Subcutaneous abdominal adipose tissue (tissue), 5 donors: Measurements from ENCODE around the gene LEF1.

Source experiments
- H3K27ac ChIP-seq: one replicate; pipeline ENCODE4 v1.7.0; 2013; ENCODE audit warnings: low read depth, mild to moderate bottlenecking, inconsistent platforms, low read length, moderate library complexity
- H3K27me3 ChIP-seq, 5 donors: one replicate each; pipeline ENCODE4 v1.7.0; 2013; ENCODE audit warnings: low read length in 5 of 5, inconsistent platforms in 1 of 5; ENCODE audit not compliant: control insufficient read depth in 5 of 5, insufficient read depth in 4 of 5
- H3K36me3 ChIP-seq, 5 donors: one replicate each; pipeline ENCODE4 v1.7.0; 2013; ENCODE audit warnings: low read length in 5 of 5; ENCODE audit not compliant: control insufficient read depth in 5 of 5, insufficient read depth in 5 of 5
- H3K4me1 ChIP-seq, 5 donors: one replicate each; pipeline ENCODE4 v1.7.0; 2013; ENCODE audit warnings: low read length in 5 of 5, mild to moderate bottlenecking in 3 of 5, moderate library complexity in 1 of 5; ENCODE audit not compliant: control insufficient read depth in 5 of 5, insufficient read depth in 5 of 5
- H3K4me3 ChIP-seq, 5 donors: one replicate each; pipeline ENCODE4 v1.7.0; 2013; ENCODE audit warnings: low read length in 5 of 5, low read depth in 1 of 5
- H3K9ac ChIP-seq, 5 donors: one replicate each; pipeline ENCODE4 v1.7.0; 2013; ENCODE audit warnings: low read length in 5 of 5, mild to moderate bottlenecking in 4 of 5, moderate library complexity in 3 of 5
- H3K9me3 ChIP-seq, 5 donors: one replicate each; pipeline ENCODE4 v1.7.0; 2013; ENCODE audit warnings: low read length in 5 of 5; ENCODE audit not compliant: control insufficient read depth in 5 of 5
- donor health status: healthy.
- donor health status: healthy.
- donor health status: healthy.
- donor health status: healthy.
- donor health status: healthy.

Gene LEF1

DNA sequence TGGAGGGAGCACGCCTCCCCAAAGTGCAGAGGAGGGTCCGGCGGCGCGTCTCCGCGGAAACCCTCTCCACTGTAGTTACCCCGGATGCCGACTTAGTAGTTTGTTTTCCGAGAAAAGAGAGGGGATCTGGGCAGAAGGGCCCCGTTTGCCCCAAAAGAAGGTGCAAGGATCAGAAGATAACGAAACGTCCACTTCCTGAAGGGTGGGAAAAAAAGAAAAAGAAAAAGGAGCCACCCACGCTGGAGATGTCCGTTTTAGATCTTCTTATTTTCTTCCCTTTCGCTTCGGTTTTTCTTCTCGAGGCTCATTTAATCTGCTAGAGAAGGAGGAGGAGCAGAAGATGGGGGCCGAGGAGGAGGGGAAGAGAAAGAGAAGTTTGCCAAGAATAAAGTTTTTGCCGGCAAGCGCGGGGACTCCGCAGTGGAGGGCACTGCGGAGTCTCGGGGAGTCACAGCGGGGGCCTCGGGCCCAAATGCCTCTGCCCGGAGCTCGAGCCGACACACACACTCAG lies 517 bp downstream of the LEF1 start:
- Histone ChIP-seq H3K9me3 (no peaks in the 10 kb centered on the region), H3K4me3 (peak overlapping the region; percentile 65 to 76 (median 73)), H3K27me3 (peaks cover 45 to 77% (median 59%) of the 10 kb centered on the region in 5 donors), H3K9ac (no peak overlapping the region), H3K4me1 (peaks cover 0 to 51% (median 46%) of the 10 kb centered on the region in 5 donors), H3K36me3 (no peaks in the 10 kb centered on the region), H3K27ac (no peak overlapping the region)

- Histone ChIP-seq H3K27me3 (peaks cover 46 to 65% (median 55%) of the 10 kb centered on the region in 5 donors), H3K4me3 (peak overlapping the region; percentile 64 to 76 (median 70)), H3K9me3 (no peaks in the 10 kb centered on the region), H3K4me1 (peaks cover 0 to 36% (median 32%) of the 10 kb centered on the region in 5 donors), H3K27ac (no peak overlapping the region), H3K36me3 (no peaks in the 10 kb centered on the region), H3K9ac (no peak overlapping the region)
Observed at GRCh38 chr4:108166441-108167315, 2.1 kb downstream of the LEF1 start.

GRCh38 chr4:108166038-108166437 lies 2.7 kb downstream of the LEF1 start:
- Histone ChIP-seq H3K27ac (no peak overlapping the region), H3K9me3 (no peaks in the 10 kb centered on the region), H3K36me3 (no peaks in the 10 kb centered on the region), H3K9ac (no peak overlapping the region), H3K4me3 (peak overlapping the region in 2 of 5 donors; percentile 19 to 65), H3K4me1 (peaks cover 0 to 31% (median 29%) of the 10 kb centered on the region in 5 donors), H3K27me3 (peaks cover 39 to 59% (median 48%) of the 10 kb centered on the region in 5 donors)

DNA sequence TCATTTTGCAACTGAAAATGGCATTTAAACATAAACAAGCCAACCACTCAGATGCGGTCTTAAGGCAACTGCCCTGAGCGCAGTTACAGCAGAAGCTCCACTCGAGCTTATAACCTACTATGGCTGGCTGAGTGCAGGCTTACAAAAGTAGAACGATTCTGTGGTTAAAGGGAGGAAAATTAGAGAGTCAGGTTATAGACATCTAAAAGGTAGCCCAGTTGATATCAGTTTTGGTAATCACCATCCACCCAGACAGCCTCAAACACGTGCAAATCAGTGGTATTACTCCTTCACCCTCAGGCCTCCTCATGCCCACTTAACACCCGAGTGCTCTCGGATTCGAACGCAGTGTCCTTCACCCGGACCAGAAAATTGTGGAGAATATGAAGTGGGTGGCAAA lies 3.1 kb downstream of the LEF1 start:
- Histone ChIP-seq H3K27ac (no peak overlapping the region), H3K36me3 (no peaks in the 10 kb centered on the region), H3K9ac (no peak overlapping the region), H3K27me3 (peaks cover 38 to 59% (median 47%) of the 10 kb centered on the region in 5 donors), H3K9me3 (no peaks in the 10 kb centered on the region), H3K4me1 (peaks cover 0 to 31% (median 29%) of the 10 kb centered on the region in 5 donors), H3K4me3 (no peak overlapping the region)

DNA sequence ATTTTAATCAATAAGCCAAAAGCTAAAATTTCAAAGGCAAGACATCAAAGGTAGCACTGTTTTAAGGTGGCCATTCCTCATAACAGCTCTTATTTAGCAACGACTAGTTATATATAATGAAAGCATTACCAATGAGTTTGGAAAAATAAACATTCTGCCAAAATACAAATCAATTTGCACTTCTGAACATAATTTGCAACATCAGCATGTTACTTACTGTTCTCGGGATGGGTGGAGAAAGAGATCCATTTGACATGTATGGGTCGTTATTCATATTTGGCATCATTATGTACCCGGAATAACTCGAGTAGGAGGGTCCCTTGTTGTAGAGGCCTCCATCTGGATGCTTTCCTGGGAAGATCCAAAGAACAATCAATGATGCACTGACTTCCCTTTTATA lies 5.4 kb downstream of the LEF1 start:
- Histone ChIP-seq H3K9ac (no peak overlapping the region), H3K4me1 (peaks cover 0 to 21% (median 20%) of the 10 kb centered on the region in 5 donors), H3K4me3 (no peak overlapping the region), H3K27me3 (peaks cover 27 to 44% (median 34%) of the 10 kb centered on the region in 5 donors), H3K27ac (no peak overlapping the region), H3K36me3 (no peaks in the 10 kb centered on the region), H3K9me3 (no peaks in the 10 kb centered on the region)

DNA sequence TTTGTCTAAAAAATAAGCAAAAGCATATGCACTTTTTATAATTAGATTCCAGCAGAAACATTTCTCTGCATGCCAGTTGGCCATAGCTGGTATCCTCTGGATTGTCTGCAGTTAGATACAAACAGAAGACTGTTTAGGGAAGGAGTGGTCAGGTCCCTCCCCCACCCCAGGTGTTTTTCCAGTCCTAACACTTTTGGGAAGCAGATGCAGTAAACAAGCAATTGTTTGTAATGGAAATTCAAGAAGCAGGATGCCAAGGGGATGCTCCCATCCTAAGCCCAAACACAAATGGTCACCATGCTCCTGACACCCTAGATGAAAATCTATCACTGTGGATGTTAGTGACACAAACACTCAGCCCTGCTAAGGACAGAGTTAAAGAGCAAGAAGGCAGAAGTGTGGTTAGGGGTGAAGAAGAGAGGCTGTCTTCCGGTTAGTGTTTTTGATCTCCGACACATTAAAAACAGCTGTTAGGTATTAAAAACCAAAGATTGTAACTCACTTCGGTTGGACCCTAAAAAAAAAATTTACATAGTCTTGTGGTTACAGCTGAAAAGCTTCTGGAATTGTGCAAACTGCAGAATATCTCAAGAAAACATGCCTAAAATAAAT lies 7.9 kb downstream of the LEF1 start:
- H3K9me3 ChIP-seq: no peaks in the 10 kb centered on the region
- peaks cover 13 to 24% (median 17%) of the 10 kb centered on the region in 5 donors for H3K27me3 ChIP-seq
- no peak overlapping the region for H3K4me3 ChIP-seq
- no peaks in the 10 kb centered on the region for H3K36me3 ChIP-seq
- H3K27ac ChIP-seq: no peak overlapping the region
- no peak overlapping the region for H3K9ac ChIP-seq
- H3K4me1 ChIP-seq: no peaks in the 10 kb centered on the region

DNA sequence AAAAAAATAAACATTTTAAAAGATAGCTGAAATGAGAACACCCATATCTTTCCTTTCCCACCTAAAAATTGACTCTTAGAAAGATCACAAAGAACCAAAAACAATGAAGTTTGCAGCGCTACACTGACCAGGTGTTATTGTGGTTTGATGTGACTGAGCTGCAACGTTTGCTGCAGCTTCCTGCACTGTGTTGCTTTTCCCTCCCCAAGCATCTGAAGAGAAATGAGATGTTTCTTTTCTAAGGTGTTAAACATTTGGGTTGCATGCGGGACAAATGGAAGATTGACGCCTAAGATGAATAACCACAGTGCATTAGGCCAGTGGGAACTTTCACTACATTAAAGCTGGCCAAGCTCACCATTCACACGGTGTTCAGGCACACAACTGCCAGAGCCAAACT lies 8.9 kb downstream of the LEF1 start:
- Histone ChIP-seq H3K9ac (no peak overlapping the region), H3K36me3 (no peaks in the 10 kb centered on the region), H3K27ac (no peak overlapping the region), H3K4me3 (no peak overlapping the region), H3K9me3 (no peaks in the 10 kb centered on the region), H3K4me1 (no peaks in the 10 kb centered on the region), H3K27me3 (peaks cover 6 to 16% (median 8%) of the 10 kb centered on the region in 5 donors)

- Histone ChIP-seq H3K4me1 (no peaks in the 10 kb centered on the region), H3K4me3 (no peak overlapping the region), H3K27me3 (peaks cover 4 to 16% (median 5%) of the 10 kb centered on the region in 5 donors), H3K9me3 (no peaks in the 10 kb centered on the region), H3K9ac (no peak overlapping the region), H3K36me3 (no peaks in the 10 kb centered on the region), H3K27ac (no peak overlapping the region)
Observed at GRCh38 chr4:108157655-108158054, 11.1 kb downstream of the LEF1 start.

DNA sequence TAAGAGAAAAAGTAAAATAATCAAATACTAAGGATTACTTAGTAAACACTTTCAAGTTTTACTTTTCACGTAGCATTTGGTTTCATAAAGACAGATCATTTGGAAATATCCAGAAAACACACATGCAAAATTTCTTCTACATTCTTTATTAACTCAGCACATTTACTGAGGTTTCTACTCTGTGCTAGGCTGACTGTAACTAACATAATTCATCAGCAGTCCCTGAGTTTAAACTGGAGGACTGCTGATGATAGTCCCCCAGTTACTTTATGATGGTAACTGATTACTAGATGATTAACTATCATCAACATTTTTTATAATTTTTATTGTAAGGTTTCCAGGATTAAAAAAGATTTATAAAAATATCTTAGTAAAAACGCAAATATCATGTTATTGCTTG lies 12.3 kb downstream of the LEF1 start:
- Histone ChIP-seq H3K27ac (no peak overlapping the region), H3K4me3 (no peak overlapping the region), H3K27me3 (peaks cover 0 to 12% (median 5%) of the 10 kb centered on the region in 5 donors), H3K9me3 (no peaks in the 10 kb centered on the region), H3K9ac (no peak overlapping the region), H3K4me1 (no peaks in the 10 kb centered on the region), H3K36me3 (no peaks in the 10 kb centered on the region)

GRCh38 chr4:108155373-108155772 lies 13.4 kb downstream of the LEF1 start:
- Histone ChIP-seq H3K27ac (no peak overlapping the region), H3K27me3 (peaks cover 0 to 6% (median 0%) of the 10 kb centered on the region in 5 donors)

More at GRCh38 chr4:108155373-108155772, 13.4 kb downstream of the LEF1 start:
- Histone ChIP-seq H3K4me1 (no peaks in the 10 kb centered on the region), H3K9ac (no peak overlapping the region), H3K36me3 (no peaks in the 10 kb centered on the region), H3K9me3 (no peaks in the 10 kb centered on the region), H3K4me3 (no peak overlapping the region)
